DND-41 (cell line): ENCODE measurements around the gene FBXW5.

Experiments
- ATAC-seq: fragments of 200-7000 bp; cut with Tn5 transposase; 3 replicates; pipeline ENCODE4 v1.9.1; 2021; ENCODE audit warnings: low read depth; ENCODE audit not compliant: insufficient read depth
- DNase-seq: peaks from one replicate; pipeline ENCODE4 v3.0.0-alpha.2; 2020
- H2AFZ ChIP-seq: 2 replicates; pipeline ENCODE4 v1.6.0; 2012; ENCODE audit warnings: low read depth, low read length
- H3K27ac ChIP-seq: 2 replicates; pipeline ENCODE4 v1.5.1; 2012; ENCODE audit warnings: low read length, inconsistent platforms
- H3K27me3 ChIP-seq: fragments of 200-600 bp; sonication (generic); 2 replicates; pipeline ENCODE4 v1.6.0; 2012; ENCODE audit warnings: low read length, mild to moderate bottlenecking, inconsistent platforms; ENCODE audit not compliant: insufficient read depth, poor library complexity
- H3K36me3 ChIP-seq: 2 replicates; pipeline ENCODE4 v1.5.1; 2012; ENCODE audit warnings: low read length, inconsistent platforms; ENCODE audit not compliant: insufficient read depth
- H3K4me1 ChIP-seq: 2 replicates; pipeline ENCODE4 v1.5.1; 2012; ENCODE audit warnings: mild to moderate bottlenecking, low read length; ENCODE audit not compliant: insufficient read depth
- H3K4me2 ChIP-seq: 2 replicates; pipeline ENCODE4 v1.6.0; 2012; ENCODE audit warnings: mild to moderate bottlenecking, moderate library complexity, low read length, inconsistent platforms; ENCODE audit not compliant: insufficient read depth
- H3K4me3 ChIP-seq, 2 experiments: fragments of 200-600 bp in 1 of 2; shearing (Covaris generic) in 1 of 2; 2 replicates each; pipeline ENCODE4 v1.5.1; 2012 to 2016; ENCODE audit warnings: inconsistent platforms in 2 of 2, low read length in 2 of 2, mild to moderate bottlenecking in 2 of 2, low read depth in 1 of 2, moderate library complexity in 1 of 2
- H3K79me2 ChIP-seq: 2 replicates; pipeline ENCODE4 v1.6.0; 2012; ENCODE audit warnings: low read length, inconsistent platforms; ENCODE audit not compliant: insufficient read depth
- H3K9ac ChIP-seq: 2 replicates; pipeline ENCODE4 v1.6.0; 2012; ENCODE audit warnings: low read depth, mild to moderate bottlenecking, inconsistent platforms, low read length, moderate library complexity
- H3K9me3 ChIP-seq: 2 replicates; pipeline ENCODE4 v1.5.1; 2012; ENCODE audit warnings: low read length, moderate library complexity, mild to moderate bottlenecking, inconsistent platforms; ENCODE audit not compliant: insufficient read depth, severe bottlenecking
- H4K20me1 ChIP-seq: 2 replicates; pipeline ENCODE4 v1.6.0; 2012; ENCODE audit warnings: low read length; ENCODE audit not compliant: insufficient read depth
- CTCF ChIP-seq: IDR thresholded peaks from 2 replicates; pipeline ENCODE4 v1.5.1; 2012; ENCODE audit warnings: borderline replicate concordance, low read length, moderate library complexity, mild to moderate bottlenecking; ENCODE audit not compliant: poor library complexity, severe bottlenecking; ENCODE audit errors: extremely low read depth
- EZH2 ChIP-seq: IDR thresholded peaks from 3 replicates; pipeline ENCODE4 v1.6.1; 2012; ENCODE audit warnings: borderline replicate concordance, low read depth, mild to moderate bottlenecking, moderate library complexity, low read length, inconsistent platforms; ENCODE audit not compliant: severe bottlenecking

Gene FBXW5

DNA sequence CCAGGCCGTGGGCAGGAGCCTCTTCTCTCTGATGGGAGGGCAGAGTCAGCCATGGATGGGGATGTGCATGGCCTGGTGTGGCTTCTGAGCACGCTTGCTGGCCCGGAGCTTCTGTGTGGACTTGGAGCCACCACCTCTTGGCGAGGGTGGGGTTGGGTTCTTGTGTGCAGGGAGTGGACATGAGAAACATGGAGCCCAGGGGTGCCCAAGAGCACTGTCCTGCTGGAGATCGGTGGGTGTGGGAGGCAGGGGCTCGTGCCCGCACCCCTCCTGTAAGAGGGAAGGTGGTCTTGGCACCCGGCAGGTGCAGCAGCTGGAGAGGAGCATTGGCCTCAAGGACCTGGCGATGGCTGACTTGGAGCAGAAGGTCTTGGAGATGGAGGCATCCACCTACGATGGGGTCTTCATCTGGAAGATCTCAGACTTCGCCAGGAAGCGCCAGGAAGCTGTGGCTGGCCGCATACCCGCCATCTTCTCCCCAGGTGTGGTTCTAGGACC lies 23.8 kb downstream of the FBXW5 start:
- no peak for DNase-seq
- no peaks in the 10 kb centered on the region for H3K9me3 ChIP-seq
- ATAC-seq, result no peak

DNA sequence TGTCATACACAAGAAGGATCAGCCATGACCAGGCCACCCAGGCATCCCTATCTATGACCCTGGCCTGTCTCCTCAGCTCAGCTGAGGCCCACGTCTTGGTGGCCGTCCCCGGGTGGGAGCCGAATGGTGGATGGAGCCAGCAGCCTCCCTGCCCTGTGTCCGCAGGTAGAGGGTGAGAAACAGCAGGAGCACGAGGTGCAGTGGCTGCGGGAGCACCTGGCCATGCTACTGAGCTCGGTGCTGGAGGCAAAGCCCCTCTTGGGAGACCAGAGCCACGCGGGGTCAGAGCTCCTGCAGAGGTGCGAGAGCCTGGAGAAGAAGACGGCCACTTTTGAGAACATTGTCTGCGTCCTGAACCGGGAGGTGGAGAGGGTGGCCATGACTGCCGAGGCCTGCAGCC lies 24.5 kb downstream of the FBXW5 start:
- peaks cover 33% of the 10 kb centered on the region for H4K20me1 ChIP-seq
- no peak overlapping the region for H3K9ac ChIP-seq
- peaks cover 11% of the 10 kb centered on the region; the same call in 1 of the 2 replicates for H3K79me2 ChIP-seq
- TF ChIP-seq CTCF, result no peak
- no peak for TF ChIP-seq EZH2
- H3K4me2 ChIP-seq, result no peak overlapping the region
- ATAC-seq (no peak), DNase-seq (no peak)
- H3K36me3 ChIP-seq, result peaks cover 86% of the 10 kb centered on the region
- H2AFZ ChIP-seq, result no peak overlapping the region
- H3K4me1 ChIP-seq, result no peaks in the 10 kb centered on the region
- H3K4me3 ChIP-seq, result no peak overlapping the region
- no peaks in the 10 kb centered on the region for H3K9me3 ChIP-seq
- no peak overlapping the region for H3K27ac ChIP-seq
- H3K27me3 ChIP-seq, result no peaks in the 10 kb centered on the region

More for the DNA sequence above, 23.8 kb downstream of the FBXW5 start:
- H3K9ac ChIP-seq, result no peak overlapping the region
- peaks cover 86% of the 10 kb centered on the region for H3K36me3 ChIP-seq
- H3K79me2 ChIP-seq, result peaks cover 7% of the 10 kb centered on the region; the same call in 1 of the 2 replicates
- H2AFZ ChIP-seq, result no peak overlapping the region
- no peaks in the 10 kb centered on the region for H3K27me3 ChIP-seq
- H3K4me3 ChIP-seq, result no peak overlapping the region
- no peaks in the 10 kb centered on the region for H3K4me1 ChIP-seq
- H3K27ac ChIP-seq, result no peak overlapping the region
- TF ChIP-seq EZH2 (no peak), CTCF (no peak)
- H4K20me1 ChIP-seq, result peaks cover 27% of the 10 kb centered on the region
- no peak overlapping the region for H3K4me2 ChIP-seq

- H3K36me3 ChIP-seq, result peaks cover 87% of the 10 kb centered on the region
- ATAC-seq, result no peak
Measured at GRCh38 chr9:136917902-136918301, 26.6 kb downstream of the FBXW5 start.

More at GRCh38 chr9:136917902-136918301, 26.6 kb downstream of the FBXW5 start:
- Histone ChIP-seq H3K4me1 (no peaks in the 10 kb centered on the region), H4K20me1 (peaks cover 33% of the 10 kb centered on the region), H2AFZ (no peak overlapping the region), H3K4me2 (no peak overlapping the region), H3K9ac (no peak overlapping the region), H3K9me3 (no peaks in the 10 kb centered on the region), H3K27me3 (no peaks in the 10 kb centered on the region), H3K79me2 (peaks cover 16% of the 10 kb centered on the region; the same call in 1 of the 2 replicates), H3K27ac (no peak overlapping the region), H3K4me3 (no peak overlapping the region)
- no peak for DNase-seq
- TF ChIP-seq EZH2 (no peak), CTCF (no peak)
